GM19238 (cell line): Measurements from ENCODE around the gene TCF7.

Experiments used
- DNase-seq: peaks from one replicate; pipeline ENCODE4 v3.0.0; 2011; ENCODE audit warnings: low spot score; ENCODE audit not compliant: insufficient read length

Gene TCF7

GRCh38 chr5:134090522-134090921 is 24.0 kb upstream of the TCF7 start:
- DNase-seq, result no peak

GRCh38 chr5:134091626-134092121 is 22.8 kb upstream of the TCF7 start:
- no peak for DNase-seq

- no peak for DNase-seq
Observed at GRCh38 chr5:134092875-134093274, 21.6 kb upstream of the TCF7 start.

GRCh38 chr5:134093351-134093750 is 21.1 kb upstream of the TCF7 start:
- no peak for DNase-seq

- DNase-seq, result no peak
Observed at GRCh38 chr5:134095293-134095692, 19.2 kb upstream of the TCF7 start.

GRCh38 chr5:134095887-134096589 is 18.4 kb upstream of the TCF7 start:
- DNase-seq, result no peak

DNA sequence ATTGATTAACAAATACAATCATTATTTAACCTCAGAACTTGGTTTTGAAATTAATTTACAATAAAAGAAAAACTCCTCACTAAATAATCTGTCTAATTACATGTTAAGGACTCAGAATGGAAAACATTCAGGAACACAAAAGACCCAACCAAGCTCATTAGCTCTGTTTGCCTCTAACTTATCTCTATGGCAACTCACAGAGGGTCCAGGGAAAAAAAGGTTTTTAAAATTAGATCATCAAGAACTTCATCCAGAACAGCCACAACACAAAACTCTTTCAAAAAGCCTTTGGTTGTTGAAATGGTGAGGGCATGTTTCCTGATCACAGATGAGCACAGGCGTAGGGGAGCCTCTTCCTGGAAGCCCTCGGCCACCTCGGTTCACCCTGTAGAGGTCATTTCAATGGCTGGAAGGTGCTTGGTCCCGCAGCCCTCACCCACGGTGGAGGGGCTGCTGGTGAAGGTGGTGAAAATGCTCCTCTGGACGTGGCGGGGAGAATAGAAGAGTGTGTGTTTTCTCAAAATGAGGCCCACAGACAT is 17.2 kb upstream of the TCF7 start:
- no peak for DNase-seq

- DNase-seq, result no peak
Observed at GRCh38 chr5:134098690-134099089, 15.8 kb upstream of the TCF7 start.

- no peak for DNase-seq
Observed at GRCh38 chr5:134099288-134099872, 15.1 kb upstream of the TCF7 start.

DNA sequence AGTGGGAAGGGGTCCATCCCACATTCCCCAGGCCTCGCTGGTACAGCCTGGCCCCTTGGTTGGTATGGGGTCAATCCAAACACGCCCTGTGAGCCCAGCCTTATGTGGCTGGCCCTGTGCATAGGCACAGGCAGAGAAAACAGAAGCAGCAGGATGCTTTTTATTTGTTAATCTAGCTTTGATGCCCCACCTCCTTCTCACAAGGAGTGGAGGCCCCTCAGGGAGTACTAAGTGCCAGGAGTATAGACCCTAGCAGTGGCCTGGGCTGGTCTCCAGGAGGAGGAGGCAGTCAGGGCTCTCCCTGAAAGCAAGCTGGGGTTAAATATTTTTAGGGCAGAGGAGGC is 14.6 kb upstream of the TCF7 start:
- DNase-seq, result no peak

DNA sequence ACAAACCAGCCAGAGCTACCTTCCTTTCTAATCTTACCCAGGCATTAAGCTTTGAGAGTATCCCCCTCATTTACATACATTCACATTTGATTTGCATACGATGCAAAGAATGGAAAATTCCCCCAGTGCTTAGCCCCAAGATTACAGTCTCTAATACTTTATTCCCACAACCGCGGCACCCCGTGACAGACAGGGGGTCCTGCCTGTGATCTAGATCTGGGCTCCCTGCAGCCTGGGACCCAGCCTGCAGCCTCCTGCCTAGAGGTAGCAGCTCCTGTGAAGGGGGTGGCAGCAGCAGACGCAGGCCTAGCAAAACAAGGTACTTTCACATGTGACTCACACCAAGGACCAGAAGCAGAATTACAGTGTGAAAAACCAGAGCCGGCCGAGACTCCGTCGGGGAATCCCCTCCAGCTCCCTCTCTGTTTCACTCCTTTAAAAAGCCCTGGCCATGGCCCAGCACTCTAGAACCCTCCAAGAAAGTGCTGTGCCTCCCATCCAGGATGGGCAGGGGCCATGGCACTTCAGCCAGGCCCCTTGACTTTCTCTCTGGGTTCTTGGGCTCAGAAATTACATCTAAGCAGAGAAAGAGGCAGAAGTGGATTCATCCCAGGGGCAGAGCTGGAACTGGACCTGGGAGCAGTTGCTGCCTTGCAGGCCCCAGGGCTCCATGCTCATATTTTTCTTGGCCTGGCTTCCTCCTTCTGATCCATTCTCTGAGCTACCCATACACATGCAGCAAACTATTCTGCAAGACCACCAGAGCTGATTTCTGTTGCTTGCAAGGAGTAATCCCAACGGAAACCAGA is 14.0 kb upstream of the TCF7 start:
- DNase-seq, result peak; percentile 87

DNA sequence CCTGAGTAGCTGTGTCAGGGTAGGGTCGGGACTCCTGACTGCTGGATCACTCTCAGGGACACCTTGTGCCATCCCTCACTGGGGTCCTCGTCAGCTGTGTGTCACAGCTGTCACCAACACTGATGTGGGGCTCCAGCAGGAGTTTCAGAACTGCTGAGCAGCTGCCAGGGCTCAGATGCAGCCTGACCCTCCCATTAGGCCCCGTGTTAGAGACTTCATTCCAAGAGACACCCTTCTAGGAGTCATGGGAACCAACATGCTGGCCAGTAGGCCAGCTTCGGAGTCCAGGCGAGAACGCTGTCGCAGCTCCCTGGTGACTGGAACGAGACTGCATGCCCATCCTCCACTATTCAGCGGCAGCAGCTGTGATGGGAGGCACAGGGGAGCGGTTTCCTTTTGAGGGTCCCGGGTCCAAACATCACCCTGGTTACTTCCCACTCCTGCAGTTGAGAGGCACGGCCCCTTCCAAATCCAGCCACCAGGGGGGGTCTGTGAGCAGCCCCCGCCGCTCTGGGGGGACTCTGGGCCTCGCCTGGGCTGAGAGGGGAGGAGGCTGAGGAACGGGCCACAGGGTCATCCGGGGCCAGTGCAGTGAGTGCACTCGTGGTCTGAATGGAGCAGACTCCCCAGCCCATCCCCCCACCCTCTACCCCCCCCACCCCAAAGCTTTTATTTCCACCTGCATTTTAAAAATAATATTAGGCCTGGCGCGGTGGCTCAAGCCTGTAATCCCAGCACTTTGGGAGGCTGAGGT is 12.6 kb upstream of the TCF7 start:
- DNase-seq, result peak; percentile 71

- DNase-seq, result no peak
Observed at GRCh38 chr5:134103397-134103796, 11.1 kb upstream of the TCF7 start.

- DNase-seq, result no peak
Observed at GRCh38 chr5:134103998-134104654, 10.4 kb upstream of the TCF7 start.

DNA sequence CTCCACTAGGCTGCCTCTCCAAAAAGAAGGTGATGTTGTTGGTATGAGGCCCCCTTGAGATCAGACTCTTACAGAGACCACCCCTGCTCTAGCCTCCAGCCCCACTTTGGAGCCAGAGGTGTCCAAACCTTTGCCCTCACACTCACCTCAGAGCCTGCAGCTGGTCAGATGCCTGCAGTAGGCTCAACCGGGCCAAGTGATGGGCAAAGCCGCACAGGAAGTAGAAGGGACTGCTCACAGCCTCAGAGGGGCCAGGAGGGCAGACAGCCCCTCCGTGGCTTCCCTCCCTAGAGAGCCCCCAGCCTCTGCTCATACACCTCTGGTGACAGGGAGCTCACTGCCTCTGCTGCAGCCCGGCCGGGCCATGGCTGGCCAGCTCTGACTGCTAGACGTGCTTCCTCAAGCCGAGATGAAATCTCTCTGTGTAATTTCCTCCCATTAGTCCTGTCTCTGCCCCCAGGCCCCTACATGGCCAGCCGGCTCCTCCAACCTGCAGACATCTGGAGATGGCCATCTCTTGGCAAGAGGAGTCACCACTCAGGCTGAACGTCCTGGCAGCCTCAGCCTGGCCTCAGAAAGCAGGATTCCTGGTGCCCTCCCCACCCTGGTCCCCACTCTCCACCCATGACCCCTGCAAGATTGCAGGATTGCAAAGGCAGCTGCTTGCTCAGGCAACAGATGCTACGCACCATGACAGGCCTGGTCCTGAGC is 7.3 kb upstream of the TCF7 start:
- no peak for DNase-seq

DNA sequence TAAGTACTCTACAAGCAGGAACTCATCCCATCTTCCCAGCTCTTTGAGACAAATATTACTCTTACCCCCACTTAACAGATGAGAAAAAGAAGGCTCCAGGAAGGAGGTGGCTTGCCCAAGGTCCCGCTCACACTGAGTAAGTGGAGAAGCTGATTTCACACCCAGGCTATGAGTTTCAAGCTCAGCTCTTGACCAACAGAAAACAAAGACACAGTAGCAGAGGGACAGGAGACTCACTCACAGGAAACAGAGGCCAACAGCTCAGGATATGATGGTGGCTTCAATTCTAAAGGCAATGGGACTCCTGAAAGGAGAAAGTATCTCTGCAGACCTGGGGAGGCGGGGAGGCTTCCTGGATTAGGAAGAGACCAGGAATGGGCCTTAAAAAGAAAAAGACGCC is 6.7 kb upstream of the TCF7 start:
- DNase-seq, result no peak

GRCh38 chr5:134110382-134110781 is 4.1 kb upstream of the TCF7 start:
- no peak for DNase-seq

GRCh38 chr5:134111741-134112647 is 2.5 kb upstream of the TCF7 start:
- no peak for DNase-seq

- no peak for DNase-seq
Observed at GRCh38 chr5:134112726-134113362, 1.6 kb upstream of the TCF7 start.
